Upper lobe of left lung (tissue), 6 donors: ENCODE data around the gene FAM227B. TPM values are rescaled to one million over a fixed set of nuclear protein-coding genes. Genes with fewer than 3 reads are reported as not detected.
"Not testable (repeated sequence)": the region's sequence is repeated elsewhere in the genome, so short reads cannot be mapped to it uniquely, and the experiment has no call there.

Experiments
- ATAC-seq, 2 donors: fragments of 200-7000 bp; cut with Tn5 transposase; one replicate each; pipeline ENCODE4 v1.9.1; 2022; ENCODE audit warnings: mild to moderate bottlenecking in 2 of 2, moderate library complexity in 2 of 2; ENCODE audit not compliant: low FRiP score in 2 of 2
- DNase-seq, 2 donors: peaks; one replicate each; pipeline ENCODE4 v3.0.0-alpha.2; 2019 to 2020
- H3K27ac ChIP-seq, 4 donors: fragments of 200-600 bp; sonication (generic); one replicate each; pipeline ENCODE4 v1.5.1; 2016 to 2019
- H3K27me3 ChIP-seq, 4 donors: fragments of 200-600 bp; sonication (generic); one replicate each; pipeline ENCODE4 v1.5.1; 2017 to 2019
- H3K36me3 ChIP-seq, 4 donors: fragments of 200-600 bp; sonication (generic); one replicate each; pipeline ENCODE4 v1.5.1; 2016 to 2019
- H3K4me1 ChIP-seq, 4 donors: fragments of 200-600 bp; sonication (generic); one replicate each; pipeline ENCODE4 v1.5.1; 2018 to 2019
- H3K4me3 ChIP-seq, 4 donors: fragments of 200-600 bp; sonication (generic); one replicate each; pipeline ENCODE4 v1.5.1; 2017 to 2019; ENCODE audit warnings: mild to moderate bottlenecking in 2 of 4, moderate library complexity in 1 of 4
- H3K9me3 ChIP-seq, 4 donors: fragments of 200-600 bp; sonication (generic); one replicate each; pipeline ENCODE4 v1.5.1; 2018 to 2019
- CTCF ChIP-seq, 6 experiments: fragments of 450-650 bp in 4 of 6; fragments of 200-600 bp in 2 of 6; sonication (generic) in 2 of 6; IDR thresholded peaks; one replicate each; pipeline ENCODE4 v1.5.1; 2016 to 2019; ENCODE audit warnings: antibody characterized with exemption in 6 of 6
- EP300 ChIP-seq, 4 donors: sonication (generic); formaldehyde crosslinking; IDR thresholded peaks; one replicate each; pipeline ENCODE4 v1.5.1; 2017; ENCODE audit warnings: antibody characterized with exemption in 4 of 4, control low read depth in 2 of 4
- POLR2A ChIP-seq, 4 donors: fragments of 450-650 bp; IDR thresholded peaks; one replicate each; pipeline ENCODE4 v1.5.1; 2016 to 2017; ENCODE audit warnings: antibody characterized with exemption in 4 of 4, mild to moderate bottlenecking in 2 of 4
- POLR2AphosphoS5 ChIP-seq, 2 donors: sonication (generic); formaldehyde crosslinking; IDR thresholded peaks; one replicate each; pipeline ENCODE4 v1.5.1; 2017; ENCODE audit warnings: antibody characterized with exemption in 2 of 2
- WGBS, 2 donors: methylation state at CpG; one replicate each; pipeline ENCODE4 v1.1.5; 2017 to 2018; 5-methylcytosine and 5-hydroxymethylcytosine counted together
- total RNA-seq, 6 donors: library from RNA; depleted of rRNA in 4 of 6; stranded (reverse); fragments of >200 nt in 4 of 6; gene quantifications; one replicate each; pipeline versions ENCODE4 v1.1.0 to v1.2.1, GENCODE V29; 2016 to 2021
- donor health status: DM: no; HTN: no; CAD: no; lungs with moderate emphysema.
- donor health status: DM: no; HTN: yes; CAD: no; lungs with severe emphysema.

Gene FAM227B
- total RNA-seq, 6 donors from 2014 or later = 2.6 to 25.1 (median 2.9) TPM; not detected in 1

GRCh38 chr15:49370782-49371181 is 249.8 kb downstream of the FAM227B start:
- WGBS, 2 donors = 100% methylated on average over 1 of the region's 1 CpG
- no peak for DNase-seq
- H3K27me3 ChIP-seq = no peaks in the 10 kb centered on the region

GRCh38 chr15:49366496-49366895 is 254.1 kb downstream of the FAM227B start:
- no peaks in the 10 kb centered on the region for H3K36me3 ChIP-seq
- H3K27ac ChIP-seq = no peak overlapping the region
- TF ChIP-seq POLR2A (IDR thresholded peaks at IDR 0.05) (no peak), CTCF (IDR thresholded peaks at IDR 0.05) (no peak), POLR2AphosphoS5 (IDR thresholded peaks at IDR 0.05) (no peak), EP300 (IDR thresholded peaks at IDR 0.05) (no peak)
- 96 to 97% methylated on average over 14 to 22 of the region's 22 CpGs for WGBS, 2 donors
- H3K27me3 ChIP-seq = no peaks in the 10 kb centered on the region
- DNase-seq (peak in 1 of 2 donors; percentile 60), ATAC-seq (no peak)
- no peaks in the 10 kb centered on the region for H3K4me1 ChIP-seq
- H3K9me3 ChIP-seq = no peaks in the 10 kb centered on the region
- H3K4me3 ChIP-seq = no peak overlapping the region

More at GRCh38 chr15:49370782-49371181, 249.8 kb downstream of the FAM227B start:
- H3K36me3 ChIP-seq = no peaks in the 10 kb centered on the region
- no peaks in the 10 kb centered on the region for H3K9me3 ChIP-seq
- TF ChIP-seq POLR2A (IDR thresholded peaks at IDR 0.05) (no peak), CTCF (IDR thresholded peaks at IDR 0.05) (no peak), EP300 (IDR thresholded peaks at IDR 0.05) (no peak), POLR2AphosphoS5 (IDR thresholded peaks at IDR 0.05) (no peak)
- no peak overlapping the region for H3K4me3 ChIP-seq
- H3K4me1 ChIP-seq = no peaks in the 10 kb centered on the region
- H3K27ac ChIP-seq = no peak overlapping the region
- no peak for ATAC-seq

GRCh38 chr15:49361370-49361769 is 259.2 kb downstream of the FAM227B start:
- Histone ChIP-seq H3K27ac (no peak overlapping the region), H3K36me3 (no peaks in the 10 kb centered on the region), H3K4me3 (no peak overlapping the region), H3K27me3 (no peaks in the 10 kb centered on the region), H3K9me3 (no peaks in the 10 kb centered on the region), H3K4me1 (no peaks in the 10 kb centered on the region)
- no peak for ATAC-seq
- no peak for DNase-seq
- WGBS, 2 donors = 81 to 93% methylated on average over 3 of the region's 3 CpGs
- TF ChIP-seq POLR2A (IDR thresholded peaks at IDR 0.05) (no peak), POLR2AphosphoS5 (IDR thresholded peaks at IDR 0.05) (no peak), CTCF (IDR thresholded peaks at IDR 0.05) (no peak), EP300 (IDR thresholded peaks at IDR 0.05) (no peak)

GRCh38 chr15:49354439-49354838 is 266.2 kb downstream of the FAM227B start:
- 87 to 98% methylated on average over 13 to 17 of the region's 17 CpGs for WGBS, 2 donors
- not testable (repeated sequence) for ATAC-seq, H3K9me3 ChIP-seq, H3K36me3 ChIP-seq, H3K4me1 ChIP-seq, H3K27ac ChIP-seq, H3K4me3 ChIP-seq, H3K27me3 ChIP-seq
- DNase-seq = peak in 1 of 2 donors; percentile 50

GRCh38 chr15:49343546-49343945 is 277.1 kb downstream of the FAM227B start:
- DNase-seq (no peak), ATAC-seq (no peak)
- H3K27ac ChIP-seq = no peak overlapping the region
- H3K4me3 ChIP-seq = no peak overlapping the region
- TF ChIP-seq EP300 (IDR thresholded peaks at IDR 0.05) (no peak), POLR2A (IDR thresholded peaks at IDR 0.05) (no peak), CTCF (IDR thresholded peaks at IDR 0.05) (no peak), POLR2AphosphoS5 (IDR thresholded peaks at IDR 0.05) (no peak)
- H3K27me3 ChIP-seq = no peaks in the 10 kb centered on the region
- peaks cover 0 to 5% (median 2%) of the 10 kb centered on the region in 4 donors for H3K9me3 ChIP-seq
- no peaks in the 10 kb centered on the region for H3K4me1 ChIP-seq
- H3K36me3 ChIP-seq = peaks cover 0 to 4% (median 0%) of the 10 kb centered on the region in 4 donors
